Esophagus squamous epithelium (tissue), 4 donors: ENCODE measurements around the gene RAB35.

Experiments used
- CTCF ChIP-seq, 6 experiments: fragments of 450-650 bp in 4 of 6; fragments of 200-600 bp in 2 of 6; sonication (generic) in 2 of 6; IDR thresholded peaks; one replicate each; pipeline ENCODE4 v1.5.1; 2016 to 2019; ENCODE audit warnings: antibody characterized with exemption in 6 of 6, mild to moderate bottlenecking in 4 of 6, moderate library complexity in 4 of 6
- POLR2A ChIP-seq, 4 donors: fragments of 450-650 bp; IDR thresholded peaks; one replicate each; pipeline ENCODE4 v1.6.1; 2017; ENCODE audit warnings: antibody characterized with exemption in 4 of 4, mild to moderate bottlenecking in 4 of 4, moderate library complexity in 3 of 4

- TF ChIP-seq POLR2A (IDR thresholded peaks at IDR 0.05) (no peak), CTCF (IDR thresholded peaks at IDR 0.05) (no peak)
Observed at GRCh38 chr12:120162763-120163162, 46.2 kb upstream of the RAB35 start.
